ENCODE results near the gene FMO1.
"Not testable (repeated sequence)": the region's sequence is repeated elsewhere in the genome, so short reads cannot be mapped to it uniquely, and the experiment has no call there.

DNA sequence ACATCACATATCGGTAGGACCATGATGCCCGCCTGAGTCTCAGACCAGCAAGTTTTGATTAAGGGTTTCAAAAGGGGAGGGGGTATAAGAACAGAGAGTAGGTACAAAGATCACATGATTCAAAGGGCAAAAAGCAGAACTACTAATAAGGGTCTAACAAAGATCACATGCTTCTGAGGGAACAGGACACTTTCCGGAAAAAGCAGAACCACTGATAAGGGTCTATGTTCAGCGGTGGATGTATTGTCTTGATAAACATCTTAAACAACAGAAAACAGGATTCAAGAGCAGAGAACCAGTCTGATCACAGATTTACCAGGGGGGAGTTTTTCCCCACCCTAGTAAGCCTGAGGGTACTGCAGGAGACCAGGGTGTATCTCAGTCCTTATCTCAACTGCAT is 12.1 kb upstream of the FMO1 start:
- not testable (repeated sequence) for TF ChIP-seq HDAC6 (IDR thresholded peaks at IDR 0.05; ENCODE audit: unreplicated experiment)
- TF ChIP-seq, protein P1, sequence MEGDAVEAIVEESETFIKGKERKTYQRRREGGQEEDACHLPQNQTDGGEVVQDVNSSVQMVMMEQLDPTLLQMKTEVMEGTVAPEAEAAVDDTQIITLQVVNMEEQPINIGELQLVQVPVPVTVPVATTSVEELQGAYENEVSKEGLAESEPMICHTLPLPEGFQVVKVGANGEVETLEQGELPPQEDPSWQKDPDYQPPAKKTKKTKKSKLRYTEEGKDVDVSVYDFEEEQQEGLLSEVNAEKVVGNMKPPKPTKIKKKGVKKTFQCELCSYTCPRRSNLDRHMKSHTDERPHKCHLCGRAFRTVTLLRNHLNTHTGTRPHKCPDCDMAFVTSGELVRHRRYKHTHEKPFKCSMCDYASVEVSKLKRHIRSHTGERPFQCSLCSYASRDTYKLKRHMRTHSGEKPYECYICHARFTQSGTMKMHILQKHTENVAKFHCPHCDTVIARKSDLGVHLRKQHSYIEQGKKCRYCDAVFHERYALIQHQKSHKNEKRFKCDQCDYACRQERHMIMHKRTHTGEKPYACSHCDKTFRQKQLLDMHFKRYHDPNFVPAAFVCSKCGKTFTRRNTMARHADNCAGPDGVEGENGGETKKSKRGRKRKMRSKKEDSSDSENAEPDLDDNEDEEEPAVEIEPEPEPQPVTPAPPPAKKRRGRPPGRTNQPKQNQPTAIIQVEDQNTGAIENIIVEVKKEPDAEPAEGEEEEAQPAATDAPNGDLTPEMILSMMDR (IDR thresholded peaks at IDR 0.05 in 2 of 3, conservative IDR thresholded peaks at IDR 0.05 in 1 of 3; ENCODE audit: control insufficient read depth in 2 of 3, extremely low read depth in 1 of 3, insufficient read depth in 1 of 3, low read depth in 3 of 3, low read length in 3 of 3) = not testable (repeated sequence)
- TF ChIP-seq, protein P2, sequence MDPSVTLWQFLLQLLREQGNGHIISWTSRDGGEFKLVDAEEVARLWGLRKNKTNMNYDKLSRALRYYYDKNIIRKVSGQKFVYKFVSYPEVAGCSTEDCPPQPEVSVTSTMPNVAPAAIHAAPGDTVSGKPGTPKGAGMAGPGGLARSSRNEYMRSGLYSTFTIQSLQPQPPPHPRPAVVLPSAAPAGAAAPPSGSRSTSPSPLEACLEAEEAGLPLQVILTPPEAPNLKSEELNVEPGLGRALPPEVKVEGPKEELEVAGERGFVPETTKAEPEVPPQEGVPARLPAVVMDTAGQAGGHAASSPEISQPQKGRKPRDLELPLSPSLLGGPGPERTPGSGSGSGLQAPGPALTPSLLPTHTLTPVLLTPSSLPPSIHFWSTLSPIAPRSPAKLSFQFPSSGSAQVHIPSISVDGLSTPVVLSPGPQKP (IDR thresholded peaks at IDR 0.05; ENCODE audit: low read depth, low read length) = not testable (repeated sequence)
- TF ChIP-seq, protein P3, sequence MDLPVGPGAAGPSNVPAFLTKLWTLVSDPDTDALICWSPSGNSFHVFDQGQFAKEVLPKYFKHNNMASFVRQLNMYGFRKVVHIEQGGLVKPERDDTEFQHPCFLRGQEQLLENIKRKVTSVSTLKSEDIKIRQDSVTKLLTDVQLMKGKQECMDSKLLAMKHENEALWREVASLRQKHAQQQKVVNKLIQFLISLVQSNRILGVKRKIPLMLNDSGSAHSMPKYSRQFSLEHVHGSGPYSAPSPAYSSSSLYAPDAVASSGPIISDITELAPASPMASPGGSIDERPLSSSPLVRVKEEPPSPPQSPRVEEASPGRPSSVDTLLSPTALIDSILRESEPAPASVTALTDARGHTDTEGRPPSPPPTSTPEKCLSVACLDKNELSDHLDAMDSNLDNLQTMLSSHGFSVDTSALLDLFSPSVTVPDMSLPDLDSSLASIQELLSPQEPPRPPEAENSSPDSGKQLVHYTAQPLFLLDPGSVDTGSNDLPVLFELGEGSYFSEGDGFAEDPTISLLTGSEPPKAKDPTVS (IDR thresholded peaks at IDR 0.05; ENCODE audit: low read depth, low read length) = not testable (repeated sequence)
